Stimulated activated CD4-positive, alpha-beta T cell treated with anti-CD3 and anti-CD28 coated beads, Interleukin-12 subunit alpha, Interleukin-12 subunit beta, amount 100 ng/mL, for 4 hours (primary cell): ENCODE measurements around the gene OR6Y1.

Experiments
- DNase-seq: peaks from one replicate; pipeline ENCODE4 v3.0.0-alpha.2; 2020

Gene OR6Y1

DNA sequence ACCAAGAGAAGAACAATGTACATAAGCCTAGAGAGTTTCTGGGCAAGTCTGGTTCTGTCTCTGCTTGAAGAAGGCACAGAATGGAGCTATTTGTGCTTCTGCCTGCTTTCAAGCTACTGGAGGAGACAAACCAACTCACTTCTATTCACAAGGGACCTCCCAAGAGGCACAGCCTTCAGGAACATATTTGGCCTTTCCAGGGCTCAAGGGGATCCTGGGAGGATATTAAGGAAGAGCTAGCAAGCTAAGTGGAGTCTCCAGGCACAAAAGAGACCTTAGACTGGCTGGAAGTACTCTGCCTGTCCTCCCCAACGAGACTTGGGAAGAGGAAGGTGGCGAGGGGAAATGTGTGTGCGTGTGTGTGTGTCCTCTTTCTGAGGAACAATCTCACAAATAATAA is at the start of gene OR6Y1:
Gene OR6Y1, minus strand, starts transcription at position 54 of the 400 bp plus-strand sequence. CDS start 6,300 bp downstream, outside the sequence.
- no peak for DNase-seq

DNA sequence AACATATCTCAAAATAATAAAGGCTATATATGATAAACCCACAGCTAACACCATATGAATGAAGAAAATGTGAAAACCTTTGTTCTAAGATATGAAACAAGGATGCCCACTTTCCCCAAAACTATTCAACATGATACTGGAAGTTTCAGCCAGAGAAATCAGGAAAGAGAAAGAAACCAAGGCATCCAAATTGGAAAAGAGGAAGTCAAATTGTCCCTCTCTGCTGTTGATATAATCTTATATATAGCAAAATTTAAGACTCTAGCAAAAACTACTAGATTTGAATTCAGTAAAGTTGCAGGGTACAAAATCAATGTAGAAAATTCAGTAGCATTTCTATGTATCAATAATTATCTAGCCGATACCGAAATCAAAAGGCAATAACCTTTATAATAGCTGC is 46.5 kb upstream of the OR6Y1 start:
- no peak for DNase-seq

- DNase-seq: no peak
Observed at GRCh38 chr1:158586942-158587341, 32.7 kb upstream of the OR6Y1 start.

- DNase-seq: no peak
Observed at GRCh38 chr1:158583962-158584361, 29.8 kb upstream of the OR6Y1 start.

DNA sequence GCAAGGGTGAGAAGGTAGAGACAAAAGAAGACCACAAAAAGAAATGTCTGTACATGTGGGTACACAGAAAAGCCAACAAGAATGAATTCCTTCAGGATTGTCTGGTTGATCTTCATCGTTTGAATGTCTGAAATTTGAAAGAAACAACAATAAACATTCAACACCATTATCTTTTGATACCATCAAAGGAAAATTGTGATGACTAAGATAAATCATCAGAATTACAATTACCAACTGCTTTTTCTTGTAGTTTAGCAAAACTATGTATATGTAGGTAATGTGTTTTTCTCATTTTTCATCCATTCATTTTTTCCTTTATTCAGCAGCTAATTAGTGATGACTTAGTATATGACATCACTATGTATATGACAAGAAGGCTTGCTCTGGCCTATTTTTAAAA is 25.5 kb upstream of the OR6Y1 start, which contains the start of gene OR10X1:
Gene OR10X1, minus strand, starts transcription at position 167 of the 400 bp plus-strand sequence. Its CDS starts 0 bp downstream, at position 167.
- no peak for DNase-seq

DNA sequence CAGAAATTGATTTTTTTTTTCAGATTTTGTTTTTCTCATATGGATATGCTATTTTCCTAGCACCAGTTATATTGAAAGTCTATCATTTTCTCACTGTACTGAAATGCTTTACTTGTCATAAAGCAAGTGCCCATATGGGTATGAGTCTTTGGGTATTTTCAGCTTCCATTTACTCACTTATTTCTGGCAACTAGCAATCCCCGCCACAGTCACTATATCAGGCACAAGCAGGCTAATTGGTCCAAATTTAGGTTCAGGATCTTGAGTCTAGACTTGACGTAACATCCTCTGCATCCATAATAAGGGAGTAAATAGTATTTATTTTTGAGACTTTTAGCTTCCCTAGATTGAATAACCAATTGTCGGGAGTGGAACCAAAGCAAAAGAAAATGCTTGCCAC is 23.4 kb upstream of the OR6Y1 start:
- no peak for DNase-seq

- no peak for DNase-seq
Observed at GRCh38 chr1:158572226-158572625, 18.0 kb upstream of the OR6Y1 start.

DNA sequence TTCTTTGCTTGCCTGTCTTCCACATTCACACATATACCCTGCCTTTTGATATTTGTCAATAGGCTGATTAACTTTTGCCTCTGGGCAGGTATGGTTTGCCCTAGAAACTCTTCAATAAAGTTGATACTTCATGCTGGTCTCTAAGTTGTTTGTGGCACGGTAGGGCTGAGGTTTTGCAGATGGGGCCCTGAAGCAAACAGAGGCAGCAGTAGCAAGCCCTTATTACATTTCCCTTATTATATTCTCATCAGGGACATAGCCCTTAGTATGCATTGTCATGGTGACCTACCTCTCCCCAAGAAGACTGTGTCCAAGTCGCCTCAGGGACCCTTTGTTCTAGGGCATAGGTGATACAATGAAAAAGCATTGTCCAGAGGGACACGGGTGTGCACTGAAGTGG is 16.3 kb upstream of the OR6Y1 start, which contains the start of gene OR6P1:
Gene OR6P1, minus strand, starts transcription at position 101 of the 400 bp plus-strand sequence. CDS start 6,976 bp downstream, outside the sequence.
- DNase-seq: no peak

- DNase-seq: no peak
Observed at GRCh38 chr1:158564608-158565007, 10.4 kb upstream of the OR6Y1 start.

- no peak for DNase-seq
Observed at GRCh38 chr1:158563853-158564252, 9.6 kb upstream of the OR6Y1 start.

DNA sequence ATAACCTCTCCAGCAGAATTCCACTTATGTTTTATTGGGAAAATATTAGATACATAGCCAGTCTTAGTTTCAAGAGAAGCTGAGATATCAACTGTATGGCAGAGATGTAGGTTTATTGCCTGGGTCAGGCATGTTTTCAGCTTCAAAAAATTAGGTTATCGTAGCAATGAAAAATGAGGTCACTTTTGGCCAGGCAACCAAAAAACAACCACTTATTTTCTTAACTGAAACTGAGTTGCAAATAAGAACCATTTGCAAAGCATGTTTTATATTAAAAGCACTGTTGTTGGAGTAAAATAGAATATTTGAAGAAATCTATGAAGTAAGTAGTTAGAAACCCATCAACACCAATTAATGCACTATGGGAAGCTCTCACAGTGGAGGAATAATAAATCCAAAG is 5.5 kb upstream of the OR6Y1 start:
- DNase-seq: no peak

GRCh38 chr1:158552296-158552695 is 1.9 kb downstream of the OR6Y1 start:
- no peak for DNase-seq

DNA sequence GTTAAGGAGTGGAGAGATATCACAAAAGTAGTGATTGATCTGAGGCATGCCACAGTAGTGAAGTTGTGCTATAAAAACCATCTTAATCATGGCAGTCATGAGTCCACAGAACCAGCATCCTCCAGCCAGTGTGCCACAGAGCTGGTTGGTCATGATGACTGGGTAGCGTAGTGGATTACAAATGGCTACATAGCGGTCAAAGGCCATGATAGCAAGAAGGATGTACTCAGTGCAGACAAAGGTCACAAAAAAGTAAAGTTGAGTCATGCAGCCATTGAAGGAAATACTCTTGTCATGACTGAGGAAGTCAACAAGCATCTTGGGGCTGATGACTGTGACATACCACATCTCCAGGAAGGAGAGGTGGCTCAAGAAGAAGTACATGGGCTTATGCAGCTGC is 6.7 kb downstream of the OR6Y1 start:
- no peak for DNase-seq

GRCh38 chr1:158537609-158538008 is 16.6 kb downstream of the OR6Y1 start:
- no peak for DNase-seq

DNA sequence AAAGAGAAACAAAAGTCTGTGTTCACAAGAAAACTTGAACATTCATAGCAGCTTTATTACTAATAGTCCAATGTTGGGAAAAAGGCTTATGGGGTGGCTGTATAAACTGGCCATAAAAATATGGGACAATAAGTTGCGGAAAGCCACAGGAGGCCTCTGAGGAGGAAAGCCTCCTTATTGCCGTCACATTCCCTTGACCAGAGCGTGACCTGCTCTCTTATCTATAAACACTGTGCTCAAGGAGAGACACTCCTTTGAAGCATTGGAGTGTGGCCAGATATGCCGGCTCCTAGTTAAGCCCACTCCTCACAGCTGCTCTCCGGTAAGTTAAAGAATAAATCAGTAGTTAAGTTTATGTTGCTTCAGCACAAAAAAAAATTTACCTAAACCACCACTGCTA is 19.7 kb downstream of the OR6Y1 start:
- no peak for DNase-seq

- DNase-seq: no peak
Observed at GRCh38 chr1:158527190-158527815, 26.9 kb downstream of the OR6Y1 start.

- no peak for DNase-seq
Observed at GRCh38 chr1:158521666-158522058, 32.5 kb downstream of the OR6Y1 start.

DNA sequence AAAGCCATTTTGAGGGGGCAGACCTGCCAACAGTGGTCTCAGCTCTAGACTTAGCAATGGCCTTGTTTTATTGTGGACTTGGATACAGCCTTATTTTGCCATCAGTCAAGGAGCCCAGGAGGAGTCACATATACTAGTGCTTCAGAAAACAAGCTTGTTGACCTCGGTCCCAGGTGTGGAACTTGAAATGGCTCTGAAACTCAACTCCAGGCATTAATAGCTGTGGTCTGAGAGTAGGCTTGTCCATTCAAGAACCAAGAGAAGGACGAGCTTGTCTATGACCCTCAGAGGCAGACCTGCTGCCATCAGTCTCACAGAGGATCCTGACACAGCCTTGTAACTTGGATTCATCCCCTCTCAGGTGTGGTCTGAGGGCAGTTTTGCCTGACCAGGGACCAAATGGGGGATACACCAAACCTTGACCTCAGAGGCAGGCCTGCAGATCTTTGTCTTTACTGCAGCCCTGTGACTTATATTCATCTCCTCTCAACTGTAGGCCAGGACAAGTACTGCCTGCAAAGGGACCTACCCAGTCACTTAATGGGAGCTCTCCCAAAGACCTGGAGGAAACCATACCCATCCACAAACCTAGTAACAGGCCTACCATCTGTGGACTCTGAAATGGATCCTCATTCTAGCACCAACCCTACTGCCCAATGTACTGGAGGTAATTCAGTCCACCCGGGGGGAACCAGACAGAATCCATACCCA is 33.1 kb downstream of the OR6Y1 start:
- DNase-seq: no peak

DNA sequence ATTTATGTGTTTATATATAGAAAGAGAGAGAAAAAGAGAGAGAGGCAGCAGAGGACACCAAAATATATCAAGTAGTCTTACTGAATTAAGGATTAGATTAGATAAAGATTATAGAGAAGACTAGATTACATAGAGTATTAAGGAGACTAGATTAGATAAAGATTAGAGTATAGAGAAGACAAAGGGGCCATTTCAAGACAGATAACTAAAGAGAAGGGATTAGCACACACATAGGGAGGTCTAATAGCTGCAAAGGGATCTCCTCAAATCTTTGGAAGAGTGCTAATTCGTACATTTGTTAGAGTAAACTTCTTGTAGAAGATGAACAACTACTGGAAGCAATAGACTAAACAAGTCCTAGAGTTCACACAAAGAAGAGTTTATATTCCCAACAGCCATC is 34.2 kb downstream of the OR6Y1 start:
- no peak for DNase-seq

DNA sequence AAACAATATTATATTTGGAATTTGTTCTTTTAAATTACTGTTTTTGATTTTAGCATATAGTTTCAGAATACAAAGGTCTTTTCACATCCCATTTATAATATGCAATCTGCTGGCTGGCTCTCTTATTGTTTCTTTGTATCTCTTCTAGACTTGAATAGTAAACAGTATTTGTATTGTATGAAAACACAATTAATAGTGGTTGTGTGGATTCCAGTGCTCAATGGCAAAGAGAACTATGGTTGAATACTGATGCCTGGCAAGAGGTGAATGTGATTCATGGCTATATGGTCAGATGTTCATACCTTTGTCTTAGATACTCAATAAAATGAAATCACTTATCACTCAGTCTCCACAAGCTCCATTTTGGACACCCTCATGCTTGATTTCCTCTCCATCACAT is 37.2 kb downstream of the OR6Y1 start:
- DNase-seq: no peak

- DNase-seq: no peak
Observed at GRCh38 chr1:158509471-158510156, 44.6 kb downstream of the OR6Y1 start.

DNA sequence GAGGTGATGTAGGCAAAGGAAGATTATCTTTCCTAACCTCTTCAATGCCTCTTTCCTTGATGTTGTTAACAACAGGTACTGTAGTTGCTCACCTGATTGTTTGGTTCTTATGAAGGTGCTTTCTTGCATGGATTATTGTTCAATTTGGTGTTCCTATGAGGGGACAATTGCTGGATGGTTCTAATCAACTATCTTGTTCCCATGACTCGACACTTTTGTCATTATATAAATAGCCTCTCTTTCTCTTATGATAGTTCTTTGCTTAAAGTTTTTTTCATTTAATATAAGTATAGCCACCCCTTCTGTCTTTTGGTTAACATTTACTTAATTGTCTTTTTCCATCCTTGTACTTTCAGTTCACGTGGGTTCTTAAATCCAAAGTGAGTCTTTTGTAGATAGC is 46.7 kb downstream of the OR6Y1 start:
- DNase-seq: no peak

DNA sequence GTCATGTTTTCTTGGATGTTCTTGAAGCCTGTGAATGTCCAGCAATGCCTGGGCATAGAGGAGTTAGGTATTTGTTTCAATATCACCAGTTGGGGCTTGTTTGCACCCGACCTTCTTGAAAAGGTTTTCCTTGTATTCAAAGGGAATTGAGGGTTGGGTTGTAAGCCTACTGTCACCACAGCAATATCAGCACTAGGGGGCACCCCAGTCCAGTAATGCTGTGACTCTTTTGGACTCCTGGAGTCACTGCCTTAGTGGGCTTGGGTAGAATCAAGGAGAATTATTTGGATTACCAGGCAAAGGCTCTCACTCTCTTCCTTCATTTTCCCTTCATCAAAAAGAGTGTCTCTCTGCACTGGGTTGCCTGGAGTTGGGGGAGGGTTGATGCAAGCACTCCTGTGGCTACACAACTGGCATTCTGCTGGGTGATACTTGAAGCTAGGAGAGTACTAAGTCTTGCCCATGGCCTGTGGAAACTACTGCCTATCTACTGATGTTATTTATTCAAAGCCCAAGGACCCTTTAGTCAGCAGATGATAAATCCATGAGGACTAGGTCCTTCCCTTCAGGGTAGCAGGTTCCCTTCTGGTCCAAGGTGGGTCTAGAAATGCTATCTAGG is 47.7 kb downstream of the OR6Y1 start:
- DNase-seq: peak; percentile 33

GRCh38 chr1:158496374-158496773 is 57.8 kb downstream of the OR6Y1 start:
- DNase-seq: no peak
